GM04504 (cell line): ENCODE data around the gene DR1.
A peak's percentile ranks its signal among the peaks of the same experiment; 100 is the strongest.

Experiments
- DNase-seq: peaks from one replicate; pipeline ENCODE4 v3.0.0-alpha.2; 2012; ENCODE audit warnings: low read depth

DR1 gene

DNA sequence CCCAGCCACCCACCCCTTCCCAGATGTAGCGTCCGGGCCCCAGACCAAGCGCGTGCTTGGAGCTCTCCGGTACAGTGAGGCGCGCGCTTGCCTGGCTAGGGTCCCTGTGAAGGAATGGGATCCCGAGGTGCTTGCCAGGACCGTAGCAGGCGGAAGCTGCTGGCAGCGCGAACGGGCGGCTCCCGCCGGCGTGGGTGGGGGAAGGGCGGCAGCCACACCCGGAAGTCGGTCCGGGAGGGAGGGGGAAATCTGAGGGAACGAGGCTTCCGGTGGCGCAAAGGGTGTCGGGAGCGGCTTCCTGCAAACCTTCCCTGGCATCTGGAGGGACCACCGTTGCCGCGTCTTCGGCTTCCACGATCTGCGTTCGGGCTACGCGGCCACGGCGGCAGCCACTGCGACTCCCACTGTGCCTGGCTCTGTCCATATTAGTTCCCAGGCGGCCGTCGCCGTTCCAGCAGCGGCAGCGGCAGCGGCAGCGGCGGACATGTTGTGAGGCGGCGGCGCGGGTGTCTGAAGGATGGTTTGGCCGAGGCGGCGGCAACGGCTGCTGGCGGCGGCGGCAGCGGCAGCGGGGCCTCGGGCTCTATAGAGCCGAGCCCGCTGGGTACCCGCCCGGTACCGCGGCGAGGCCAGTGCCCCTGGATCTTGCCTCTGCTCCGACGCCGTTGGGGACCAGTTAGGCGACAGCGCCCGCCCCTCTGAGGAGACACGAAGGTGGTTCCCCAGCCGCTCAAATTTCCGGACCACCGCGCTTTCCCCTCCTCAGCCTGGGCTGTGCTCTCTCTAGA, at the start of gene DR1:
TSS of gene DR1 (plus strand) at position 275 of the 788 bp plus-strand sequence. CDS start 739 bp downstream, outside the sequence.
- DNase-seq, result peak; percentile 87

DNA sequence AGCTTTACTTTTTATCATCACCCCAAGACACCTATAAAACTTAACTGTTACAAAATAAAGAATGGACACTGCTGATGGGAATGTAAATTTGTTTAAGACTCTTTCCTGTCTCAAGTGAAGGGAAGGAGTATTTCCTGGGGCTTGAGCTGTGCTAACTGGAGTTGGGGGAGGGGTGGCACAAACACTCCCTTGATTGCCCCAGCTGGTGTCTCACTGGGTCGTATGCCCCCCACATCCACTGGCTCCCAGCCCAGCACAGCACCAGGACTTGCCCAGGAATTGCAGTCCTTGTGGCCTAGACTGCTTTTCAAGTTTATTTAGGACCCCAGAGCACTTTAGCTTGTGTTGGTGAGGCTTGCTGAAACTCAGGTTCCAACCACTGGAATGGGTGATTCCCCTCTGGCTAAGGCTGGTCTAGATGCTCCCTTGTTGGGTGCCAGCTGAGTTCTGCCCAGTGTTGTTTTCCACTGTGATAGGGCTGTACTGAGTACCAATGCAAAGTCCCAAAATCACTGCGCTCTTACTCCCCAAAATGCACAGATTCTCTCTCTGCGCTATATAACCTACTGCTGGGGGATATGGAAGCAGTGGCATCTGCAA, 49.1 kb upstream of the DR1 start:
- DNase-seq, result no peak

DNA sequence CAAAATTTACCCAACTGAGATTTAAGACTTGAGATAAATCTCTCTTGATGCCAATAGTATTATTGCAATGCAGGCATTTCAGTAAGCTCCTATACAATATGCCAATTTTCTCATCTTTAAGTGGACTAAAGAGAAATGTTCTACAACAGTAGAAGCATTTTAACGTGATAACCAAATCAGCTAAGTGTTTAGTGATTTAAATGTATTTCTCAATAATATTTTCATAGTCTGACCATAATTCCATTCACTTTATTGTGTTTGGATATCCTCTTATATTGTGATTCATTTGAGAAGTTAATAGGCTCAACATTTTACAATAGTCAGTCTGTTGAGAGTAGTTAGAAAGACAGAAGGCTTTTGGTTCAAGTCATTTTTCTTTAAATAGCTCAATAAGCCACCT, 44.6 kb upstream of the DR1 start:
- DNase-seq, result no peak

DNA sequence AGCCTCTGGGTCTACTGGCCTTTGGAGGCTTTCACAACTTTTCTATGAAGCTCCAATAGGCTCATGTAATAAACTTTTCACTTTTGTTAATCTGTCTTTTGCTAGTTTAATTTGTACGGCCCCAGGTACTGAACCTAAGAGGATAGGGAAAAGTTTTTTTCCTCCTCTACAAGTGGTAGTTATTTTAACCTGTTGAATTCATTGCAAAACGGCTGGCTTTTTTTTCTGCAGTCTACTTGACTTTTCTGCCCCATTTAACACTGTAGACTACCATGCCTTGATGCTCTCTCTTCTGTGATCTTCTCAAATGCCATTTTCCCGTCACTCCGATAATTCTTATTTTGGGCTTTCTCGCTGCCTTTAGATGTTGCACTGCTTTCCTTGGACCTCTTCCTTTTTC, 43.6 kb upstream of the DR1 start:
- no peak for DNase-seq

DNA sequence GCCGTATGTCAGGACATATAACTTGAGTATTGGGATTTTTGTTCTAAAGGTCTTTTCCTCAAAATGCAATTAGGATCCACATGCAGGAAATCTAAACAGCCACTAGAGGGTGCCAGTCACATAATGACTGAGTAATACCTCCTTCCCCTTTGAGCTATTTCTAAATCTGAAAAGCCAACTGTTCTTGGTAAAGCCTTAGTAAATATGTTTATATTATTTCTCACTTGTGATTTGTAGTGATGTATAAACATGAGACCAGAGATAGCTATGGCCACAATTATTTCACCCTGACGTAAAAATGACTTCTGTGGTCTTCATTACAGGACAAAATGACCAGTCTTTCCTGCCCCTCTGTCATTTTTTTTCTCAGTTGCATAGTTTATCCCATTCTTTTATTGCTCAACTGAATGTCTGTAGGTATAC, 41.0 kb upstream of the DR1 start:
- DNase-seq, result peak; percentile 38

DNA sequence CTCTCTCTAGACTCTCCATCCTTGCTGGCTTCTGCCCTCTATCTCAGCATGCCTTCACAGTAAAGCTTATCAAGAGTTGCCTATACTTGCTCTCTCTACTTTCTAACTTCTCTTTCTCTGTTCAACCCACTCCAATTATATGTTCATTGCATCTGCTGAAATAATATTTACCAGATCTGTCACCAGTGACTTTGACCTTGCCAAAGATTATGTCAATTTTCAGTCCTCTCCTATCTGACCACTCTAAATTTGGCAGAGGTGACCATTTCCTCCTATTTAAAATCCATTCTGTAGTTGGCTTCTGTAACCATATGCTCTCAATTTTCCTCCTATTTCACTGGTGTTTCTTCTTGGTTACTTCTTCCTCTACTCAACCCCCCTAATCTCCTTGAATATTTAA, 38.8 kb upstream of the DR1 start:
- DNase-seq, result no peak

DNA sequence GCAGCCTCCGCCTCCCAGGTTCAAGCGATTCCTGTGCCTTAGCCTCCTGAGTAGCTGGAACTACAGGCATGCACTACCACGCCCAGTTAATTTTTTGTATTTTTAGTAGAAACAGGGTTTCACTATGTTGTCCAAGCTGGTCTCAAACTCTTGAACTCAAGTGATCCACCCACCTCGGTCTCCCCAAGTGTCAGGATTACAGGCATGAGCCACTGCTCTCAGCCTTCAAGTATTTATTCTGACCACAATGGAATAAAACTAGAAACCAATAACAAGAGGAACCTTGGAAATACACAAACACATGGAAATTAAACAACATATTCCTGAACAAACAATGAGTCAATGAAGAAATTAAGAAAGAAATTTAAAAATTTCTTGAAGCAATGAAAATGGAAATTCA, 32.7 kb upstream of the DR1 start:
- DNase-seq, result no peak

DNA sequence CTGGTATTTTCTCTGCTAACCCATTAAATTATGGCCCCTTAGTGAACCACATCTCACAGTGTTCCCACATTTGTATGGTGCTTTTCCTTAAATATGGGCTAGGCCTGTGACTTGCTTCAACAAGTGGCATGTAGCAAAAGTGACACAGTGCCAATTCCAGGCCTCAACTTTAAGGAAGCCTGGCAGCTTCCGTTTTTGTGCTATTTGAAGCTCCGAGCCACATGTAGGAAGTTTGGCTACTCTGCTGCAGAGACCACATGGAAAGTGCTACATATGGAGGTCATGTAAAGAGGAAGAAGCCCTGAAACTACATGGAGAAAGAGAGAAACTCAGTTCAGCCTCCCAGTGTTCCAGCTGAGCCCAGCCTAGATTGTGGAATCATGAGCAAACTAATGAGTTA, 28.5 kb upstream of the DR1 start:
- DNase-seq, result no peak

DNA sequence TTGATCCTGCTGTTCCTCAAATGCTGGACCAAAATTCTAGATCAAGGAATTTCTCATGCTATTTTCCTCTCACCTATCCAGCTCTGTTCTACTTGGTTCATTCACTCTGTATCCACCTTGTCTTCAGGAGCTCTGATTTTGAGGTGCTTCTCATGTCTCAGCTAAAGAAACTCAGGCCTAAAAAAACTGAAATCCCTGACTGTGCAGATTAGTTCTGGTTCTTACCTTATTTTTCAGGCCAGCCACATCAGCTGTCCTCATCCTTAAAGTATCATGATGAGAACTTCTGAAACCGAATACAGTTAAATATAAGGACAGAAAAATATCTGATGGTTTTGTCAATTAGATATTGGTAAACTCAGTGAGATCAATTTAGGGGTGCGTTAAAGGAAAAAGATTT, 27.8 kb upstream of the DR1 start:
- DNase-seq, result no peak

DNA sequence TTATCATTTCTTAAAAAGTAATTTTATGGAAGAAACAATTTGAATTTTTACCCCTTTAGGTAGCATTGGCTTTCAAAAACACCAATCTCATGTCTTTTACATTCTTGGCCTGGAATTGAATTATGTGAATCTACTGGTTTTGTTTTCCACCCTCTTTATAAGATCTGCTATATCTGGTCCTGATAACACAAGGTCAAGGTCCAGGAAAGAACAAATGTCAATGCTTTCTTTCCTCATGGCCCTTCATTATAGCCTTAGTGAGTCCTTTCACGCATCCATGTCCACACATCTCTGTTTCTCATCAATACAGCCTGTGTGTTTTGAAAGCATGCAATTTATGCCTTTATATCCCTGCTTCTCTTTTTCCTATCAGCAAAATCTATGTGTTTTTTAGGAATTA, 24.0 kb upstream of the DR1 start:
- DNase-seq, result no peak

DNA sequence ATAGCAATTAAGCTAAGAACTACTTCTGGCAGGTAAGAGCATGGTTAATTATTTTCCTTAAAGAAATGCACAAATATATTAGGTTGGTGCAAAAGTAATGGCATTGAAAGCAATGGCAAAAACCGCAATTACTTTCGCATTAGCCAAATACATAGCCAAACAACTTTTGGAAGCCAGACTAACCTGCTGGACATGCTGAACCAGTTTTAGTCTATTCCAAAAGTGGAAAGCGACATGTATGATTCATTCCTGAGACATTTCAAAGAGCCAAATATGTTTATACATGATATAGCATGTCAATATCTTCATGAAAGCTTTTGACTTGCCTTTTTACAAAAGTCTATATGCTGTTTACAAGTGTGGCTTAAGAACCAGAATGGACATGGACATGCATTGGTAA, 23.4 kb upstream of the DR1 start:
- DNase-seq, result no peak

DNA sequence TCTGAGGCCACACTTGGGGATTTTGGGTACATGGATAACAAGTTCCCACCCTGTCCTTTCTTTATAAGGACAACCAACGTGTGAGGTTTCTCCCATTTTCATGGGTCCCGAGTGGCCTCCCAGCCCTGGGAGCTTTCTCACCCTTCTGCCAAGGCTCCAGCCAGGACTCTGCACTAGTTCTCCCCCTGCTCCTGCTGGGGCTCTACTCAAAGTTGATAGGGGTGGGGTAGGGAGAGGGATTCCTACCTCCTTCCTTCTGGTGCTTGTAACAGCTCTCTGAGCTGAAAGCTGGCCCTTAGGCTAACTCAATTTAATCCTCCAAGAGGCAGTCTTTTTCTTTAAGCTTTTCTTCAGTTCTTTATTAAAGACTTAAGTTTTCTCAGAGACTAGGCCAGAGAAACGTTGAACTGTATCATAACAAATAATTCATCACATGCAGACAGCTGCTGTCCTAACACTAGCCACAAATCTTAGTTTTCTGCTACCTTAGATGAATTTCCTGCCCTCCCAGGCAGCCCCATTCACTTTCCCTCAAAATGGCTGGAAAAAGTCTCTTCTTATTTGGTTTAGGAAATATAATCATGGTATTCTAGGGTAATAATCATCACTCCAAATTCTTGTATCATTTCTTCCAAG, 22.4 kb upstream of the DR1 start:
- DNase-seq, result no peak

DNA sequence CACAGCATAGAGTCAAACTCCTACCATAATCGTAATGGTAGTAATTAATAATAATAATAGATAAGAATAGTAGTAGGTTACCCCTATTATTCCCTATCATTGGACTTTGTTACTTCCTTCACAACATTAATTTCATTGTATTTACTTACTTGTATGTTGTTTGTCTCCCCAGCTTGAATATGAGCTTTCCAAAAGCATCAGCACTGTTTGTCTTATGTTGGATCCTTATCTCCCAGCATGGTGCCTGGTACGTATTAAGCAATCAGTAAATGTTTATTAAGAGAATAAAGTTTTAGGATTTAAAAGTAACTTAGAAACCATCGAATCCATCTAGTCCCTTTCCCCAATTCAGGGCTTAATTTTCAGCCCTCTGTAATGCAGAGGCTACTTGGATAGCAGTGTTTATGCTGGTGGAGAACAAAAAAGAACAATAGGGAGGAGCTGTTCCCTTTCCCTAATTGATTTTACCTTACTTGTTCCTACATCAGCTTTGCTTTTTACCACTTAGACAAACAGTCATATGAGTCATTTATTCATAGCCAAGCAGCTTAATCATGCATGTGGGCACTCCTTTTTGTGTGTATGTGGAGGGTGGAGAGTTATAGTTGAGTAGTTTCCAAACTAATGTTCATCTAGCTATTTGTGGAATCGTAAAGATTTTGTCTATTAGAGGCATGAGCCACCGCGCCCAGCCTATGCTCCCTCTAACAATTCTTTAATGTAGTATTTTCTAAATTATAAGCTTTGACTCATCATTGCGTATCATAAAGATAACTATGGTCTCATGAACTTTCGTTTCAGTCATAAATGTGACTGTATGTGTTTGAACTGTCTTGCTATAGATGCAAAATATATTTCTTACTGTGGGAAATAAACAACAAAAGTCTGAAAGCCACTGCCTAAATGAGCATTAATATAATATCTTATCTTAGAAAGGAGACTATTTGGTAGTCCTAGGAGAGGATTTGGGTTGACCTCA, 20.9 kb upstream of the DR1 start:
- DNase-seq, result no peak

DNA sequence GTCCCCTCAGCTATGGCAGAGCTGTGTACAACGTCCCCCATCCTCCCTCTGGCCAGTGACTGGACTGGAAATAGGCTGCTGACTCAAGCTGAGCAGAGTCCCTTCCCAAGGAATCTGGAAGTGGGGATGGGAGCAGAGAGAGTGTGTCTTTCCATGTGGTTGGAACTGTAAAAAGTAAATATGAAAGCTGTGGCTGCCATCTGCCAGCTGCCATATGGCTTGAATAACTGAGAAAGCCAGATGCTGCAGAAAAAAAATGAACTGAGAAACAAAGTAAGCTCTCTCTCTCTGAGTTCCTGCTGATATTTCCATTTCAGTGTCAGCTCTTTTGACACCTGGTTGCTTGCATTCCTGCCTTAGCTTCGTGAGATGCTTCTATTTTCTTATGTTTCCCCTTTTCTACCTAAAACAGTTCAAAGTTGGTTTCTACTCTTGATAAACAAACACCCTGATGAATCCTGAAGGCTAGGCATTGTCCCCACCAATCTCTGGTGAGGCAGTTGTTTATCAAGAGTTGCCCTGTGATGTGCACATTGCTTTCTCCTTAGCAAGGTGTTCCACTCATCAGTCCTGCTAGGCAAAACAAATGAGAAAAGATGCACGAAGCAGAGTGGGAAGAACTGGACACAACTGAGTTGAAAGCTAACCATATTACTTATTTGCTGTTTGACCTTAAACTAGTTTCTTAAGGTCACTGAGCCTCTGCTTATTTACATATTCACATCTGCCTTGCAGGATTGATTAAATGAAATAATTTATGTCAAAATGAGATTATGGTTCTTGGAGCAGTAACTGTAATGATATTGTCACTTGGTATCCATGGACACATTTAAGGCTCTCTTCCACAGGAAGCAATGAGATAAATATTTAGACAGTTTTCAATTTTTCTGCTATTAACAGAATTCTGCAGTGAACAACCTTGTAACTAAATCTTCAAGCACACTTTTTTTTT, 16.6 kb upstream of the DR1 start:
- DNase-seq, result peak; percentile 57

DNA sequence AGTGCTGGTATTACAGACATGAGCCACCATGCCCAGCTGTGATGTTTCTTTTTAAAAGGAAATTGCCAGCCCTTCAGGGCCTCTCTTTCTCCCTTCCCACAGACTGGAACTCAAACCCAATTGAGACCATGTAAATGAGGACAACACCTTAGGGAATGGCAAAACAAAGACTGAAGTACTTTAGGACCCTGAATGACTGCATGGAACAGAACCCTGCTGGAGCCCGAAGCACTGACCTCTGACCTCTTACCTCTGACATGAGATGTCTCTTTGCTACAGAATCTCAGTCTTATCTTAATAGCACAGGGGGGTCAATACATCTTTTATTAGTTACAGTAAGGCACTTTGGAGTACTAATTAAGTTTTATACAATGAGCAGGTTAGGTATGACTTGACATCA, 15.5 kb upstream of the DR1 start:
- DNase-seq, result no peak

DNA sequence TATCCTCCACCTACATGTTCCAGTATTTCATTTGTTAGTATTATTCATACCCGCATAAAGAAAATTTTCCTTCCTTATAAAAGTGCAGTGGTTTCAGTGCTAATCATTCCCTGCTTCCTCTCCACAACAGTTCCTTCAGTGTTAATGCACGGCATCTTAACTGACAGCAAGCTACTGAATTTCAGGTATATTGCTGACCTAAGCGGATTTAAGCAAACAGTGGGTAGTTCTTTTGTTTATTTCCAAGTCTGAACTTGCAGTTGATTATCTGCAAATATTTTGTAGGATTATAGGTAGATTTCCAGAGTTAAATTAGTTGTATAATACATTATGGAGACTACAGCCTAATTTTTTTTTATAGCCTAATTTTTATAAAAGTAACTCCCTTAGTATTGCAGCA, 15.1 kb upstream of the DR1 start:
- no peak for DNase-seq

DNA sequence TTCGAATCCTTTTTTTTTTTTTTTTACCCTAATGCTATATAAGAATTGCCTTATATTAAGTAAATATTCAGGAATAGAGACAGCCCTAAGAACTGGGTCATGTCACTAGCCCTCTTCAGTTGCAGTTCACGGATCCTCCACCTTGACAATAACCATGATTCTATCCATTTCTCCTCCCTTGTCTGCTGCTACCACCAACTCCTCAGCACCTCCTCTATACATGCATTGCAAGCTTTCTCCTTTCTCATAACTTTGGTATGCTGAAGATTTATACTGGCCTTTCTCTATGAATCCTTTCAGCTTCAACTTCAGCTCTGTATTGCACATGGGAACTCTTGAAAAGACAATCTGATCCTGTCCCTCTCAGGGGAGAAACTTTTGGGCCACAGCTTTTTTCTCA, 14.3 kb upstream of the DR1 start:
- no peak for DNase-seq

DNA sequence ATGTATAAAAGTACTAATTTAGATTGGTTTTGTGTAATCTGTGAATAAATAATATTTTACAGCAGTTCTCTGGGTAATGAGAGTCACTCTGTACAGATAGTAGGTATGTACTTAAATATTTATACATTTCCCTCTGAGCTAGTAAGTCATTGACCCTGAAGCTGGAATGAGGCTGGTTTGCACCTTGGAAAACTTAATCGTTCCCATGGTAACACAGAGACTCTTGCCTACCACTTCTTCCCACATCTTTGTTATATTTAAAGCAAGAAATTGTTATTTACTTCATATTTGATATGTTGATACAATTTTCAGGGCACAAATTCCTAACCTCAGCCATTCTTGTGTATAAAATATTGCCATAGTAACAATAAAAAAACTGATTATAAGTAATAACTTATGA, 13.3 kb upstream of the DR1 start:
- no peak for DNase-seq

DNA sequence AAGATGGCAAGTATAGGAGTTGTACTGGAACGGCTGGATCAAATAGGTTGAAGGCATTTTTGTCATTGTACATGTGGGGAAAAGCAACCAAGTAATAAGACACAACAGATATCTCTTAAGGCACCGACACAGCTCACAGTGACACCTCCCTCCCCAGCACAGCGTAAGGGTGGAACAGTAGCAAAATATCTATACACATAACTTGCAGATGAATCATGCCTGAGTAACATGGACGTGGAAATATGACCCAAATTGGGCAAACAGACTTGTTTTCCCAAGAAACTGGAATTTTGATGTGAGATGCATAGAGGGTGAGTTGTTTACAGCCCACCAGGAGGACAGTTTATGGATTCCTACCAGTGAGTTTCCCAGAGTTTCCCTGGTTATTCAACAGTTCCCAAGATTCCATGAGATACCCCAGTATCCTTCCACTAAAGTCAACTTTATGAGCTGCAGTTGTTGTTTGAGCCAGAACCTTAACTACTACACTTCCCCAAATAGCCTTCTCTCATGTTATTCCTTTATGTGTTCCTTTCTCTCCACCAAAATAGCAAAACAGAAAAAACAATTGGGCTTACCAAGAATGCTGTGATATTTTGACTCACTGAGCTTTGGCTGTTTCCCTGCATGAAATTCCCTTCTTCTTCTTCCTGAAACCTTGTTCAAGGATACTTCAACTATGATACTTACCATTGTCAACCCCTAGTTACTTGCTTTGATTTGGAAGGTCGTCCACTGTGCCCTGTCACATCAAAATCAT, 7.1 kb upstream of the DR1 start:
- peak; percentile 74 for DNase-seq

DNA sequence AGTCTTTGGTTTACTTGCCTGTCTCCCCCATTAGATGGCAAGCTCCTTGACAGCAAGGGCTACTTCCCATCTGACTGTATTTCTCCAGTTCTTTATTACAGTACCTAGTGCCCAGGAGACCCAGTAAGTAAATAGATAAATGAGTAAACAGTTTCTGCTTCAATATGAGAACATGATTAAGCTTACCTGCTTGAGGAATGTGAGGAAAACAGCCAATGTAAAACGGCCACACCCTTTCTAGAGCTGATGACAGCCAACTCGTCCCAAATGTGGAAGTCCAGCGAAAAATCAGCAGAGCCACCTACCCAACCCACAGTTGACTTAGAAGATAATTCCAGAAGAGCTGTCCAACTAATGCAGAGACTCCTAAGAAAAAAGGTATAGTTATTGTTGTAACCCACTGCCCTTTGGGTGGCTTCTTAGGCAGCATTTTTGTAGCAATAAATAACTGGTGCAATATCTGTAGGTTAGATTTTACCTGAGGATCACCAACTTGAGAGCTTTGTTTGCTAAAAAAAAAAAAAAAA, 6.5 kb upstream of the DR1 start:
- no peak for DNase-seq
